COLO668 (cell line): ENCODE results near the gene DAAM2.

Experiments used
- DNase-seq: peaks from one replicate; lab custom pipeline; 2025; ENCODE audit not compliant: unreplicated experiment; lab: John Stamatoyannopoulos, UW

Gene DAAM2

GRCh38 chr6:39925191-39925930 lies 133.2 kb downstream of the DAAM2 start:
- no peak for DNase-seq

- DNase-seq: no peak
Observed at GRCh38 chr6:39925931-39926290, 133.7 kb downstream of the DAAM2 start.

- DNase-seq: no peak
Observed at GRCh38 chr6:39926668-39927067, 134.5 kb downstream of the DAAM2 start.

- DNase-seq: no peak
Observed at GRCh38 chr6:39927159-39927558, 135.0 kb downstream of the DAAM2 start.

- DNase-seq: no peak
Observed at GRCh38 chr6:39929039-39929732, 137.0 kb downstream of the DAAM2 start.

- DNase-seq: no peak
Observed at GRCh38 chr6:39929733-39930461, 137.7 kb downstream of the DAAM2 start.

- DNase-seq: no peak
Observed at GRCh38 chr6:39930540-39930939, 138.4 kb downstream of the DAAM2 start.

GRCh38 chr6:39931607-39932006 lies 139.4 kb downstream of the DAAM2 start:
- no peak for DNase-seq

- DNase-seq: no peak
Observed at GRCh38 chr6:39932386-39932910, 140.3 kb downstream of the DAAM2 start.

- peak; percentile 18 for DNase-seq
Observed at GRCh38 chr6:39933669-39934130, 141.5 kb downstream of the DAAM2 start.

- DNase-seq: peak; percentile 67
Observed at GRCh38 chr6:39934131-39934757, 142.1 kb downstream of the DAAM2 start, which contains the start of gene MOCS1. TSS of gene MOCS1 (minus strand) at chr6:39934462. CDS start at chr6:39934417, 45 bp downstream.

- no peak for DNase-seq
Observed at GRCh38 chr6:39935241-39935640, 143.1 kb downstream of the DAAM2 start.

GRCh38 chr6:39936857-39937256 lies 144.7 kb downstream of the DAAM2 start:
- DNase-seq: no peak

- no peak for DNase-seq
Observed at GRCh38 chr6:39937686-39938333, 145.6 kb downstream of the DAAM2 start.

GRCh38 chr6:39938773-39939654 lies 146.8 kb downstream of the DAAM2 start:
- no peak for DNase-seq

GRCh38 chr6:39941138-39941537 lies 149.0 kb downstream of the DAAM2 start:
- DNase-seq: no peak

- no peak for DNase-seq
Observed at GRCh38 chr6:39941820-39942219, 149.6 kb downstream of the DAAM2 start.

- no peak for DNase-seq
Observed at GRCh38 chr6:39942903-39943580, 150.9 kb downstream of the DAAM2 start.

GRCh38 chr6:39945626-39946025 lies 153.4 kb downstream of the DAAM2 start:
- DNase-seq: no peak
